H9 (cell line): ENCODE measurements around the gene GFPT1. TPM values are rescaled to one million over a fixed set of nuclear protein-coding genes. Genes with fewer than 3 reads are reported as not detected.

Experiments used
- DNase-seq: peaks from one replicate; pipeline ENCODE4 v3.0.0-alpha.2; 2017
- H2AFZ ChIP-seq: one replicate; pipeline ENCODE4 v1.6.1; 2013; ENCODE audit warnings: mild to moderate bottlenecking, low read length, control low read depth, moderate library complexity
- H2AK5ac ChIP-seq: 2 replicates; pipeline ENCODE4 v1.6.1; 2013; ENCODE audit warnings: low read length, control low read depth, mixed read lengths; ENCODE audit not compliant: insufficient read length
- H2BK120ac ChIP-seq: one replicate; pipeline ENCODE4 v1.6.1; 2013; ENCODE audit warnings: low read depth, mild to moderate bottlenecking, low read length, control low read depth, inconsistent platforms; ENCODE audit not compliant: poor library complexity, severe bottlenecking
- H2BK12ac ChIP-seq: 2 replicates; pipeline ENCODE4 v1.6.1; 2013; ENCODE audit warnings: low read length, control low read depth, mixed read lengths, low read depth; ENCODE audit not compliant: insufficient read length
- H2BK15ac ChIP-seq: 2 replicates; pipeline ENCODE4 v1.6.1; 2013; ENCODE audit warnings: low read depth, low read length, control low read depth
- H2BK20ac ChIP-seq: one replicate; pipeline ENCODE4 v1.6.1; 2013; ENCODE audit warnings: low read depth, mild to moderate bottlenecking, low read length, control low read depth, inconsistent platforms; ENCODE audit not compliant: poor library complexity, severe bottlenecking
- H2BK5ac ChIP-seq: 2 replicates; pipeline ENCODE4 v1.6.1; 2013; ENCODE audit warnings: low read length, control low read depth, mixed read lengths; ENCODE audit not compliant: insufficient read length
- H3K14ac ChIP-seq: 2 replicates; pipeline ENCODE4 v1.6.1; 2013; ENCODE audit warnings: low read length, control low read depth; ENCODE audit not compliant: insufficient read depth
- H3K18ac ChIP-seq: 2 replicates; pipeline ENCODE4 v1.6.1; 2013; ENCODE audit warnings: low read depth, mild to moderate bottlenecking, mixed read lengths, low read length, control low read depth; ENCODE audit not compliant: insufficient read length
- H3K23ac ChIP-seq: 2 replicates; pipeline ENCODE4 v1.6.1; 2013; ENCODE audit warnings: low read length, control low read depth, mixed read lengths, low read depth; ENCODE audit not compliant: insufficient read length
- H3K23me2 ChIP-seq: 2 replicates; pipeline ENCODE4 v1.6.1; 2013; ENCODE audit warnings: low read depth, mild to moderate bottlenecking, mixed read lengths, low read length, control low read depth; ENCODE audit not compliant: insufficient read length, poor library complexity, severe bottlenecking
- H3K27ac ChIP-seq: 2 replicates; pipeline ENCODE4 v1.5.1; 2013; ENCODE audit warnings: low read length, control low read depth, mixed read lengths, low read depth; ENCODE audit not compliant: insufficient read length
- H3K27me3 ChIP-seq: 2 replicates; pipeline ENCODE4 v1.6.1; 2013; ENCODE audit warnings: low read length, control low read depth, inconsistent platforms; ENCODE audit not compliant: insufficient read depth
- H3K4ac ChIP-seq: 2 replicates; pipeline ENCODE4 v1.6.1; 2013; ENCODE audit warnings: low read depth, mild to moderate bottlenecking, control low read depth, inconsistent platforms, low read length, moderate library complexity
- H3K4me1 ChIP-seq: 2 replicates; pipeline ENCODE4 v1.6.1; 2013; ENCODE audit warnings: low read length, control low read depth, inconsistent platforms; ENCODE audit not compliant: insufficient read depth
- H3K4me2 ChIP-seq: 2 replicates; pipeline ENCODE4 v1.6.1; 2013; ENCODE audit warnings: low read length, control low read depth, mixed read lengths; ENCODE audit not compliant: insufficient read length, insufficient read depth
- H3K56ac ChIP-seq: 2 replicates; pipeline ENCODE4 v1.6.1; 2013; ENCODE audit warnings: low read depth, mild to moderate bottlenecking, mixed read lengths, low read length, control low read depth; ENCODE audit not compliant: insufficient read length
- H3K79me1 ChIP-seq: 2 replicates; pipeline ENCODE4 v1.6.1; 2013; ENCODE audit warnings: low read depth, mild to moderate bottlenecking, moderate library complexity, low read length, control low read depth, inconsistent platforms; ENCODE audit not compliant: insufficient read depth, poor library complexity, severe bottlenecking
- H3K79me2 ChIP-seq: 2 replicates; pipeline ENCODE4 v1.6.1; 2013; ENCODE audit warnings: low read length, control low read depth, inconsistent platforms; ENCODE audit not compliant: insufficient read depth
- H3K9ac ChIP-seq: 2 replicates; pipeline ENCODE4 v1.6.1; 2013; ENCODE audit warnings: low read length, control low read depth, mixed read lengths; ENCODE audit not compliant: insufficient read length; ENCODE audit errors: extremely low read depth
- H3K9me3 ChIP-seq: one replicate; pipeline ENCODE4 v1.6.1; 2013; ENCODE audit warnings: low read depth, low read length, inconsistent platforms; ENCODE audit not compliant: control insufficient read depth
- H3T11ph ChIP-seq: one replicate; pipeline ENCODE4 v1.6.1; 2013; ENCODE audit warnings: mild to moderate bottlenecking, low read length, control low read depth, inconsistent platforms
- H4K20me1 ChIP-seq: one replicate; pipeline ENCODE4 v1.6.1; 2013; ENCODE audit not compliant: control insufficient read depth, insufficient read length, insufficient read depth
- H4K5ac ChIP-seq: 2 replicates; pipeline ENCODE4 v1.6.1; 2013; ENCODE audit warnings: low read depth, mild to moderate bottlenecking, mixed read lengths, low read length, control low read depth; ENCODE audit not compliant: insufficient read length
- H4K8ac ChIP-seq: replicated peaks from 2 replicates; pipeline ENCODE4 v1.6.1; 2013; ENCODE audit warnings: low read length, control low read depth, mixed read lengths, low read depth; ENCODE audit not compliant: insufficient read length
- H4K91ac ChIP-seq: 2 replicates; pipeline ENCODE4 v1.6.1; 2013; ENCODE audit warnings: low read depth, mild to moderate bottlenecking, moderate library complexity, mixed read lengths, low read length, control low read depth; ENCODE audit not compliant: insufficient read length
- H3K27ac Mint-ChIP-seq, 3 experiments: 2 replicates in 2 of 3; 3 replicates in 1 of 3; pipeline ENCODE4 v1.8.0; 2020 to 2021; ENCODE audit warnings: mixed read lengths in 3 of 3, mild to moderate bottlenecking in 1 of 3, moderate library complexity in 1 of 3
- H3K27me3 Mint-ChIP-seq: 2 replicates; pipeline ENCODE4 v1.8.0; 2021; ENCODE audit warnings: low read depth, mild to moderate bottlenecking, moderate library complexity, mixed read lengths
- H3K36me3 Mint-ChIP-seq, 3 experiments: 2 replicates in 2 of 3; 3 replicates in 1 of 3; pipeline ENCODE4 v1.8.0; 2020 to 2021; ENCODE audit warnings: low read depth in 3 of 3, mixed read lengths in 3 of 3; ENCODE audit not compliant: insufficient read depth in 1 of 3
- H3K4me1 Mint-ChIP-seq, 2 experiments: 2 replicates each; pipeline ENCODE4 v1.8.0; 2020; ENCODE audit warnings: mixed read lengths in 2 of 2
- H3K4me3 Mint-ChIP-seq, 2 experiments: 2 replicates in 1 of 2; 3 replicates in 1 of 2; pipeline ENCODE4 v1.8.0; 2020 to 2021; ENCODE audit warnings: mild to moderate bottlenecking in 2 of 2, mixed read lengths in 2 of 2, moderate library complexity in 1 of 2
- H3K9me3 Mint-ChIP-seq, 2 experiments: 2 replicates in 1 of 2; 3 replicates in 1 of 2; pipeline ENCODE4 v1.8.0; 2020; ENCODE audit warnings: mild to moderate bottlenecking in 2 of 2, mixed read lengths in 2 of 2, moderate library complexity in 1 of 2
- CTCF ChIP-seq: fragments of 200-600 bp; sonication (generic); conservative IDR thresholded peaks from 3 replicates; pipeline ENCODE4 v1.8.0; 2021; ENCODE audit warnings: antibody characterized with exemption, mild to moderate bottlenecking
- total RNA-seq: library from RNA; stranded (reverse); gene quantifications from 2 replicates; pipeline ENCODE4 v1.2.1, GENCODE V29; 2021

The GFPT1 gene
- total RNA-seq, 1 experiment from 2014 or later: 84.4 TPM

DNA sequence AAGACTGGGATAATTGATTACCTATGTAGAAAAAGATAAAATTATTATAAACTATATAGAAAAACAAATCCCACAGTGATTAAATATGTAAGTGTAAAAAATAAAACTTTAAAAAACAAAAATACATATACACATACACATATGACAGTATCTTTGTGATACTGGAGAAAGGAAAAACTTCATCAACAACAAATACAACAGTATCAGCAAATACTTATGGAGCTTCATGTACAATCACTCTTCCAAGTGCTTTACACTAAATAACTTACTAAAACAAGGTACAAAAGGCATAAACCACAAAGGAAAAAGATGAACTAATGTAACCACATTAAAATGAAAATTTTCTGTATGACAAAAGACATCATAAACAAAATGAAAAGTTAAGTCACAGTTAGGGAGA lies 24.1 kb upstream of the GFPT1 start:
- Histone ChIP-seq H2BK120ac (no peak overlapping the region), H3K9ac (no peak overlapping the region), H4K8ac (no peak overlapping the region), H3K9me3 (no peaks in the 10 kb centered on the region), H2BK20ac (no peak overlapping the region), H2BK15ac (no peak overlapping the region), H3T11ph (no peak overlapping the region), H4K20me1 (no peaks in the 10 kb centered on the region), H3K18ac (no peak overlapping the region), H2BK12ac (no peak overlapping the region), H2AFZ (no peak overlapping the region), H3K23me2 (no peaks in the 10 kb centered on the region), H2BK5ac (no peak overlapping the region), H4K91ac (no peak overlapping the region), H4K5ac (no peak overlapping the region), H3K27ac (no peak overlapping the region), H3K14ac (no peak overlapping the region), H3K27me3 (no peaks in the 10 kb centered on the region), H3K4me1 (no peaks in the 10 kb centered on the region), H3K79me2 (no peaks in the 10 kb centered on the region), H3K79me1 (no peaks in the 10 kb centered on the region), H3K4me2 (no peak overlapping the region), H3K4ac (no peak overlapping the region), H3K23ac (no peak overlapping the region), H2AK5ac (no peak overlapping the region), H3K56ac (no peak overlapping the region)
- no peaks in the 10 kb centered on the region for H3K9me3 Mint-ChIP-seq
- peaks cover 7 to 49% (median 32%) of the 10 kb centered on the region in 3 experiments for H3K36me3 Mint-ChIP-seq
- no peaks in the 10 kb centered on the region for H3K4me1 Mint-ChIP-seq
- no peak for DNase-seq
- H3K4me3 Mint-ChIP-seq: no peak overlapping the region
- no peak overlapping the region for H3K27ac Mint-ChIP-seq
- TF ChIP-seq CTCF: no peak
- no peaks in the 10 kb centered on the region for H3K27me3 Mint-ChIP-seq
